ENCODE data around the gene DLG4.

GRCh38 chr17:7195971-7196370 is 23.7 kb downstream of the DLG4 start:
- TF ChIP-seq EZH2 (IDR thresholded peaks at IDR 0.05; ENCODE audit: borderline replicate concordance, low read length) (no peak), CTCF (conservative IDR thresholded peaks at IDR 0.05 in 1 of 2, IDR thresholded peaks at IDR 0.05 in 1 of 2; ENCODE audit: extremely low read depth in 1 of 2, insufficient read depth in 1 of 2, low read depth in 1 of 2, low read length in 2 of 2) (no peak)

Data from mammary epithelial cell (primary cell).